Measurements from ENCODE around the gene PPP1CA. TPM values are rescaled to one million over a fixed set of nuclear protein-coding genes. Genes with fewer than 3 reads are reported as not detected.

PPP1CA gene
- total RNA-seq, 1 experiment from 2014 or later = 300 TPM

- no peak for DNase-seq (ENCODE audit: low read depth)
Observed at GRCh38 chr11:67387069-67387468, 14.6 kb downstream of the PPP1CA start.

- peak; percentile 64 for DNase-seq (ENCODE audit: low read depth)
Observed at GRCh38 chr11:67384851-67385366, 16.7 kb downstream of the PPP1CA start.

GRCh38 chr11:67382276-67383136, 19.2 kb downstream of the PPP1CA start:
- peak; percentile 74 for DNase-seq (ENCODE audit: low read depth)

- DNase-seq (ENCODE audit: low read depth) = no peak
Observed at GRCh38 chr11:67381244-67381972, 20.2 kb downstream of the PPP1CA start.

- DNase-seq (ENCODE audit: low read depth) = peak; percentile 87
Observed at GRCh38 chr11:67379061-67380058, 22.3 kb downstream of the PPP1CA start.

- no peak for DNase-seq (ENCODE audit: low read depth)
Observed at GRCh38 chr11:67378544-67378943, 23.1 kb downstream of the PPP1CA start.

GRCh38 chr11:67376873-67377808, 24.5 kb downstream of the PPP1CA start:
- DNase-seq (ENCODE audit: low read depth) = no peak

- no peak for DNase-seq (ENCODE audit: low read depth)
Observed at GRCh38 chr11:67376063-67376820, 25.4 kb downstream of the PPP1CA start.

GRCh38 chr11:67375320-67376055, 26.2 kb downstream of the PPP1CA start:
- DNase-seq (ENCODE audit: low read depth) = no peak

- DNase-seq (ENCODE audit: low read depth) = no peak
Observed at GRCh38 chr11:67374571-67375281, 26.9 kb downstream of the PPP1CA start.

- DNase-seq (ENCODE audit: low read depth) = peak; percentile 99
Observed at GRCh38 chr11:67373648-67374570, 27.7 kb downstream of the PPP1CA start.

- peak; percentile 72 for DNase-seq (ENCODE audit: low read depth)
Observed at GRCh38 chr11:67372993-67373647, 28.5 kb downstream of the PPP1CA start, which contains the start of gene CLCF1. Gene CLCF1, minus strand, starts transcription at chr11:67373598. Its CDS starts 59 bp downstream, at chr11:67373539.

- no peak for DNase-seq (ENCODE audit: low read depth)
Observed at GRCh38 chr11:67372321-67372992, 29.2 kb downstream of the PPP1CA start.

GRCh38 chr11:67371911-67372320, 29.7 kb downstream of the PPP1CA start:
- DNase-seq (ENCODE audit: low read depth) = no peak

- peak; percentile 51 for DNase-seq (ENCODE audit: low read depth)
Observed at GRCh38 chr11:67371189-67371910, 30.3 kb downstream of the PPP1CA start.

All from RPMI7951 (cell line).